Measurements from ENCODE around the gene SIAH3. TPM values are rescaled to one million over a fixed set of nuclear protein-coding genes. Genes with fewer than 3 reads are reported as not detected.

SIAH3 gene
- total RNA-seq, 2 experiments from 2014 or later, result 1.3 to 1.6 TPM

DNA sequence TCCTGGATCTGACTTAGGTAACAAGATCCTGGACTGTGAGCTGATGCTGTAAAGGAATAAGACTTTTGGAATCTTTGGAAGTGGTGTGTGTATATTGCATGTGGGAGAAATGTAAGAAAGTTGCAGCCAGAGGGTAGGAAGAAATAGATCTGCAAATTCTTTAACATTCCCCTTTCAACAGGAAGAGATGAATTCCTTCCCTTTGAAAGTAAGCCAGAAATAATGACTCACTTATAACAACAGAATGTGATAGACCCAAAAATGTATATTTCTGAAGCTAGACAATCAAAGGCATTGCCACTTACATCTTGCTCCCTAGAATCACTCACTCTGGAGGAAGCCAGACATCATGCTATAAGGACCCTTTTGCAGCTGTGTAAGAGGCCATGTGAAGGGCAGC, 9.8 kb upstream of the SIAH3 start:
- no peak overlapping the region for H3K4me3 ChIP-seq (ENCODE audit: low read length)
- H3K36me3 ChIP-seq (ENCODE audit: insufficient read depth, low read length), result no peaks in the 10 kb centered on the region
- TF ChIP-seq, protein P1, sequence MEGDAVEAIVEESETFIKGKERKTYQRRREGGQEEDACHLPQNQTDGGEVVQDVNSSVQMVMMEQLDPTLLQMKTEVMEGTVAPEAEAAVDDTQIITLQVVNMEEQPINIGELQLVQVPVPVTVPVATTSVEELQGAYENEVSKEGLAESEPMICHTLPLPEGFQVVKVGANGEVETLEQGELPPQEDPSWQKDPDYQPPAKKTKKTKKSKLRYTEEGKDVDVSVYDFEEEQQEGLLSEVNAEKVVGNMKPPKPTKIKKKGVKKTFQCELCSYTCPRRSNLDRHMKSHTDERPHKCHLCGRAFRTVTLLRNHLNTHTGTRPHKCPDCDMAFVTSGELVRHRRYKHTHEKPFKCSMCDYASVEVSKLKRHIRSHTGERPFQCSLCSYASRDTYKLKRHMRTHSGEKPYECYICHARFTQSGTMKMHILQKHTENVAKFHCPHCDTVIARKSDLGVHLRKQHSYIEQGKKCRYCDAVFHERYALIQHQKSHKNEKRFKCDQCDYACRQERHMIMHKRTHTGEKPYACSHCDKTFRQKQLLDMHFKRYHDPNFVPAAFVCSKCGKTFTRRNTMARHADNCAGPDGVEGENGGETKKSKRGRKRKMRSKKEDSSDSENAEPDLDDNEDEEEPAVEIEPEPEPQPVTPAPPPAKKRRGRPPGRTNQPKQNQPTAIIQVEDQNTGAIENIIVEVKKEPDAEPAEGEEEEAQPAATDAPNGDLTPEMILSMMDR (IDR thresholded peaks at IDR 0.05), result no peak
- POLR2A ChIA-PET, result no interaction called here
- H3K4me1 Mint-ChIP-seq (ENCODE audit: low read depth), result no peaks in the 10 kb centered on the region
- H3K4me1 ChIP-seq (ENCODE audit: insufficient read depth, low read length), result no peaks in the 10 kb centered on the region
- intact Hi-C loops (cut with DNase I, micrococcal nuclease), result no loop called here
- H3K27ac Mint-ChIP-seq, result no peak overlapping the region
- no peaks in the 10 kb centered on the region for H3K9me3 ChIP-seq (ENCODE audit: control insufficient read depth in 1 of 2, insufficient read depth in 1 of 2, low read length in 2 of 2)
- H3K27ac ChIP-seq (ENCODE audit: low read depth in 1 of 2, low read length in 2 of 2), result no peak overlapping the region
- ATAC-seq (ENCODE audit: poor library complexity) (no peak), DNase-seq (no peak)
- H3K27me3 Mint-ChIP-seq, result no peaks in the 10 kb centered on the region
- CTCF ChIA-PET, result no interaction called here
- H3K27me3 ChIP-seq (ENCODE audit: control insufficient read depth in 1 of 2, insufficient read depth in 2 of 2, low read length in 2 of 2), result no peaks in the 10 kb centered on the region
- no peak overlapping the region for H3K4me3 Mint-ChIP-seq
- no peaks in the 10 kb centered on the region for H3K36me3 Mint-ChIP-seq (ENCODE audit: low read depth)
- no peaks in the 10 kb centered on the region for H3K9me3 Mint-ChIP-seq

DNA sequence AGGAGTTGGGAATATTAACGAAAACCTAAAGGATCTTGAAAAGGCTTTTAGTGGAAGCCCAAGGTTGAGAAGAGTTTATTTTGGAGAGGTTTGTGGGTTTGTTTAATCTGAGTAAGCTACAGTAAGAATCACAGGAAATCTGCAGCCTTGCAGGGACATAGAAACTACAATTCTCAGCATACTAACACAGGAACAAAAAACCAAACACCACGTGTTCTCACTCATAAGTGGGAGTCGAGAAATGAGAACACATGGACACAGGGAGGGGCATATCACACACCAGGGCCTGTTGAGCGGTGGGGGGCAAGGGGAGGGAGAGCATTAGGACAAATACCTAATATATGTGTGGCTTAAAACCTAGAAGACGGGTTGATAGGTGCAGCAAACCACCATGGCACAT, 8.7 kb upstream of the SIAH3 start:
- intact Hi-C loops (cut with DNase I, micrococcal nuclease), result no loop called here
- ATAC-seq (ENCODE audit: poor library complexity), result no peak
- no peaks in the 10 kb centered on the region for H3K36me3 Mint-ChIP-seq (ENCODE audit: low read depth)

DNA sequence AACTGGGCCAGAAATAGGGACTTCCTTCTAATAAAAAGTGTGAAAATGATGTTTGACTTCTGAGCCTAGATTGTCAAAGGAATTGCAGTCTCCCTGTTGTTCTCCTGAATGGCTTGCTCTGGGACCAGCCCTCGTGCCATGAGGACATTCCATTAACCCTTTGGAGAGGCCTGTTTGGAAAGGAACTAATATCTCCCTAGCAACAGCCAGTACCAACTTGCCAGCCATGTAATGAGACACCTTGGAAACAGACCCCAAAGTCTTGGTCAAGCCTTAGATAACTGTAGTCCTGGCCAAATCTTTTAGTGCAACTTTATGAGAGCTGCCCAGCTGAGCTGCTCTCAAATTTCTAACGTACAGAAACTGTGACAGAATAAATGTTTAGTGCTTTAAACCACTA, 8.2 kb upstream of the SIAH3 start:
- Mint-ChIP-seq H3K4me1 (ENCODE audit: low read depth) (no peaks in the 10 kb centered on the region), H3K27me3 (no peaks in the 10 kb centered on the region), H3K36me3 (ENCODE audit: low read depth) (no peaks in the 10 kb centered on the region), H3K4me3 (no peak overlapping the region), H3K9me3 (no peaks in the 10 kb centered on the region), H3K27ac (no peak overlapping the region)
- no peak for ATAC-seq (ENCODE audit: poor library complexity)
- CTCF ChIA-PET, result no interaction called here
- TF ChIP-seq, protein P1 (IDR thresholded peaks at IDR 0.05), result no peak
- no peaks in the 10 kb centered on the region for H3K9me3 ChIP-seq (ENCODE audit: control insufficient read depth in 1 of 2, insufficient read depth in 1 of 2, low read length in 2 of 2)
- H3K4me1 ChIP-seq (ENCODE audit: insufficient read depth, low read length), result no peaks in the 10 kb centered on the region
- no peaks in the 10 kb centered on the region for H3K36me3 ChIP-seq (ENCODE audit: insufficient read depth, low read length)
- no peaks in the 10 kb centered on the region for H3K27me3 ChIP-seq (ENCODE audit: control insufficient read depth in 1 of 2, insufficient read depth in 2 of 2, low read length in 2 of 2)
- POLR2A ChIA-PET, result interaction anchor here (1.0 kb wide), 1 partner anchor 12 kb away, joined by 5 read pairs; no protein-coding TSS in a partner anchor
- intact Hi-C loops (cut with DNase I, micrococcal nuclease), result no loop called here
- H3K27ac ChIP-seq (ENCODE audit: low read depth in 1 of 2, low read length in 2 of 2), result no peak overlapping the region
- no peak overlapping the region for H3K4me3 ChIP-seq (ENCODE audit: low read length)
- no peak for DNase-seq

More for the DNA sequence above, 8.7 kb upstream of the SIAH3 start:
- Mint-ChIP-seq H3K4me1 (ENCODE audit: low read depth) (no peaks in the 10 kb centered on the region), H3K27me3 (no peaks in the 10 kb centered on the region), H3K4me3 (no peak overlapping the region), H3K9me3 (no peaks in the 10 kb centered on the region), H3K27ac (no peak overlapping the region)
- Histone ChIP-seq H3K9me3 (ENCODE audit: control insufficient read depth in 1 of 2, insufficient read depth in 1 of 2, low read length in 2 of 2) (no peaks in the 10 kb centered on the region), H3K4me1 (ENCODE audit: insufficient read depth, low read length) (no peaks in the 10 kb centered on the region), H3K36me3 (ENCODE audit: insufficient read depth, low read length) (no peaks in the 10 kb centered on the region), H3K4me3 (ENCODE audit: low read length) (no peak overlapping the region), H3K27ac (ENCODE audit: low read depth in 1 of 2, low read length in 2 of 2) (no peak overlapping the region), H3K27me3 (ENCODE audit: control insufficient read depth in 1 of 2, insufficient read depth in 2 of 2, low read length in 2 of 2) (no peaks in the 10 kb centered on the region)
- CTCF ChIA-PET, result no interaction called here
- TF ChIP-seq, protein P1 (IDR thresholded peaks at IDR 0.05), result no peak
- POLR2A ChIA-PET, result no interaction called here
- no peak for DNase-seq

All from CD4-positive, alpha-beta T cell (primary cell).